GM12872 (cell line): Measurements from ENCODE around the gene PRG3.

Experiments used
- TF ChIP-seq, protein P1 (sequence below): IDR thresholded peaks from 3 replicates; pipeline ENCODE4 v1.5.1; 2011; ENCODE audit warnings: low read depth, mild to moderate bottlenecking, low read length, moderate library complexity; ENCODE audit not compliant: insufficient read depth

PRG3 gene

DNA sequence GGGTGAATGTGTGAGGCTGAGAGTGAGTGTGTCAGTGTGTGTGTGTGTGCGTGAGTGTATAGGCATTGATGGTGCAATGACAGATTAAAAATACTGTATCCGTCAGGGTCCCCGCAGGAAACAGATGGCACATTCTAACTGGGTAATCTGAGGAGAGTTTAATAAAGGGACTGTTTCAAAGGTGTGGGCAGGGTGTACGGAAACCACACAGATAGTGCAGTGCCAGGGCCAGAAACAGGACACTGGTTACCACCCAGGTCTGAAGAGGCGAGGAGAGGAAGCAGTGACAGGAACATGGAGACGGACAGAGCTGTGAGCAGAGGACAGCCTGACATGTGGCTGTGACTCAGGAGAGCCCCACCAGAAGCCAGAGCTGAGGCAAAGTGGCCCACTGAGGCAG is 26.3 kb downstream of the PRG3 start:
- TF ChIP-seq, protein P1, sequence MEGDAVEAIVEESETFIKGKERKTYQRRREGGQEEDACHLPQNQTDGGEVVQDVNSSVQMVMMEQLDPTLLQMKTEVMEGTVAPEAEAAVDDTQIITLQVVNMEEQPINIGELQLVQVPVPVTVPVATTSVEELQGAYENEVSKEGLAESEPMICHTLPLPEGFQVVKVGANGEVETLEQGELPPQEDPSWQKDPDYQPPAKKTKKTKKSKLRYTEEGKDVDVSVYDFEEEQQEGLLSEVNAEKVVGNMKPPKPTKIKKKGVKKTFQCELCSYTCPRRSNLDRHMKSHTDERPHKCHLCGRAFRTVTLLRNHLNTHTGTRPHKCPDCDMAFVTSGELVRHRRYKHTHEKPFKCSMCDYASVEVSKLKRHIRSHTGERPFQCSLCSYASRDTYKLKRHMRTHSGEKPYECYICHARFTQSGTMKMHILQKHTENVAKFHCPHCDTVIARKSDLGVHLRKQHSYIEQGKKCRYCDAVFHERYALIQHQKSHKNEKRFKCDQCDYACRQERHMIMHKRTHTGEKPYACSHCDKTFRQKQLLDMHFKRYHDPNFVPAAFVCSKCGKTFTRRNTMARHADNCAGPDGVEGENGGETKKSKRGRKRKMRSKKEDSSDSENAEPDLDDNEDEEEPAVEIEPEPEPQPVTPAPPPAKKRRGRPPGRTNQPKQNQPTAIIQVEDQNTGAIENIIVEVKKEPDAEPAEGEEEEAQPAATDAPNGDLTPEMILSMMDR, result no peak

DNA sequence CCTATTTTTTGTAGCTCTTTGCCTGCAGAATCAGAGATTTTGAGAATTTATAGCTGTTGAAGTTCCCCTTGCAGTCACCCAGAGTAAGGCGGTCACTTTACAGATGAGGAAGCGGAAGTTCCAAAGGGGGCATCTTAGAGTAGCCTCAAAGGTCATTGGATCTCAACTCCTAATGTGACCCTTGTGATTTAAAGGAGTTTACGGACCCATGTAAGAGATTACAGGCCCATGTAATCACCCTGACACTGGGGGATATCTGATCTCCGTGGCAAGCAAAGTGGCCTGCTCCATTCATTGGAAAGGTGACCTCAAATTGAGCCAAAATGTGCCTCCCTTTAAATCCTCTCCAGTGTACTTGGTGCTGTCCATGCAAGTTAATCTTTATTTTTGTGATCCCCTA is 27.1 kb downstream of the PRG3 start:
- TF ChIP-seq, protein P1, result no peak

DNA sequence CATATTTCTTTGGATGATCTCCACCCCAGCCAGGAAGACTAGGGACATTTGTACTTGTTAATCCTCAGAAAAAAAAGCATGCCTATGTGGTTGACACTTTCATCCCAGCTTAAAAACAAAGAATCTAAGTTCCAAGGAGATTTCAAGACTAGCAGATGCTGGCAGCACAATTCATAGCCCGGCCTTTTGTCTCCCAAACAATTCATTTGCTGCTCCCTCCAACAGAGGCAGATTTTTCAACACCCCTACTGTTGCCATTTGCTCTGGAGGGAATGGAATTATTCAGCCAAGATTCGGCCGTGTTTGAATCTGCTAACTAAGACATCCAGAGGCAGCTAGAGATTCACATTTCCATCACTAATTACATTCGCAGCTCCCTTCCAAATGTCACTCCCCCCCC is 27.5 kb downstream of the PRG3 start:
- TF ChIP-seq, protein P1, result no peak

DNA sequence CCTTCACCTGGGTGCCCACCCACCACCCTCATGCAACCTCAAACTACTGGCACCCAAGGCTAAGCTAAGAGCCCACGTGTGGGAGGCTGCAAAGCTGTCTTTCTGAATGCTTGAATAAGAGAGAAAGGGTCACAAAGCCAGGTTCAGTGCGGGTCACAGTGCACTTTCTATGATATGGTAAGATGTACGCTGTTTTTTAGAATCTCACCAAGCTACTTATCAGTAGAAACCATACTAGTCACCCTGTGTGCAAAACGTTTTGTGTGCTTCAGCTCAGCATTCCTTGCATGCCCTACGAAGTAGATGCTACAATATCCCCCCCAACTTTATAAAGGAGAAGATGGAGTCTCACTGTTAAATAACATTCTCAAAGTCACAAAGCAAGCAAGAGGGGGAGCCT is 27.9 kb downstream of the PRG3 start:
- TF ChIP-seq, protein P1, result no peak

DNA sequence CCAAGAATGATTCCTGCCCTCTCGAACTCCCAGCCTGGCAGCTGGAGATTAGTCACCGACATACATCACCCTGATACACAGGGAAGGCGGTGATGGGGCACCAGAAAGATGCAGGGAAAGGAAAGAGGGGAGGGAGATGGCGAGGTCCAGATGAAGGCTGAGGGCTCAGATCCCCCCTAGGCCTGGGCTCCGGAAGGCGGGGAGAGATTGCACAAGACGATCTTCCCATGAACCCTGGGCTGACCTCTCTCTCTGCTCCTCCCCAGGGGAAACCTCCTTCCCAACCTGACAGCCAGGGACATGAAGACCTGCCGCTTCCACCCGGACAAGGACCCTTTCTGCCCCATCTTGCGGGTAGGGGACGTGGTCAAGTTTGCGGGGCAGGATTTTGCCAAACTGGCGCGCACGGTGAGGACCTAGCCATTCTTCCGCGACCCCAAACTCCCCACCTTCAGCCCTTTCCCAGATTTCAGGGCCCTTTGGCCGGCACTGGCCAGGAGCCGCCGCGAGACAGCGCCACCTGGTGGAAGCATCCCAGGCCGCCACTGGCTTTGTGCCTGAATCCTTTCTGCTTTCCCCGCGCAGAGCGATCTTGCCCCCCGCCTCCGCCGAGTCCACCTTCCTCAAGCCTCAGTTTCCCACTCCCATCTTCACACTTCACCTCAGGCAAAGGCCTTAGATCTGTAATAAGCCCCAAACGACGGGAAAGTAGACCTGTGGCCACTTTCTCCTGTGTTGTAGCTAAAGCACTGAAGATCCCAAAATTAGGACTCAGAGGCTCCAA is 31.3 kb downstream of the PRG3 start:
- TF ChIP-seq, protein P1, result peak; percentile 92

DNA sequence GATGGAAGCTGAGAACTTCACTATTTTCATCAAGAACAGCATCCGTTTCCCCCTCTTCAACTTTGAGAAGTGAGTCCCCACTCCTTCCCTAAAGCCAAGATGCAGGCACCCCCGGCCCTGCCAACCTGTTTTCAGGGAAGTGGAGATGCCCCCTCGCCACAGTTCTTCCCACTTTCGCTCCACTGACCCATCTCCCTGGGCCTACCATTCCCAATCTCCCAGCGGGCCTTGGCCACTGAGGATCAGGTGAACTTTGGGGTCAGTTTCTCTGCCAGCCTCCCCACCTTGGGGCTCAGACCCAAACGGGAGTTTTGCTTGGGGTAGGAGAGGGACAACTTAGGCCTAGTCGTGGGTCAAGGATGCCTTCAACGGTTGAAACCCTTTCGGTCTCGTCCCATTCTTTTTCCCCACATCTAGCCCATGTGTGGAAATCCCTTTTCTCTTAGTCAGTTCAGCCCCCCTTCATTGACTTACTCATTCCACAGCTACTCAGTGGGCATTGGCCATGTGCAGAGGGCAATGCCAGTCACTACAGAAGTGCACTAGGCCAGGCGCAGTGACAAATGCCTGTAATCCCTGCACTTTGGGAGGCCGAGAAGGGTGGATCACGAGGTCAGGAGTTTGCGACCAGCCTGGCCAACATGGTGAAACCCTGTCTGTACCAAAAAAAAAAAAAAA is 32.2 kb downstream of the PRG3 start:
- TF ChIP-seq, protein P1, result no peak

DNA sequence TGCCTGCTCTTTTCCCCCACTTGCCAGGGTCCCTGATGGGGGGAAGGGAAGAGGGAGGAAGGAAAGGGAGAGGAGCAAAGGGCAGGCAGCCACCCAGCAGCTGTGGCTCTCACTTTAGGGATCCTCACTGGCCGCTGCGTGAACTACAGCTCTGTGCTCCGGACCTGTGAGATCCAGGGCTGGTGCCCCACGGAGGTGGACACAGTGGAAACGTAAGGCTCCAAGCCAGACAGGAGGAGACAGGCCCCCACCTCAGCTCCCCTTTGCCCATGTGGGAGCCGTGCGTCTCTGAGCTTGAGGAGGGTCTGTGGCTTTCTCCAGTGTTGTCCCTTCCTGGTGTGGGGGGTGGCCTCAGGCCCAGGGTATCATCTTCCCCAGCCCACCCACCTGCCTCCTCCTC is 32.9 kb downstream of the PRG3 start:
- TF ChIP-seq, protein P1, result no peak
